ENCODE measurements around the gene MIDN.

GRCh38 chr19:1256646-1257474 lies 8.5 kb downstream of the MIDN start:
- TF ChIP-seq CTCF (IDR thresholded peaks at IDR 0.05): no peak
- TF ChIP-seq POLR2A (IDR thresholded peaks at IDR 0.05; ENCODE audit: low read depth): no peak
- peak in 1 of 2 donors; percentile 42 for TF ChIP-seq POLR2AphosphoS5 (IDR thresholded peaks at IDR 0.05)
